GM13977 (cell line): ENCODE measurements around the gene TP53I13.
A peak's percentile ranks its signal among the peaks of the same experiment; 100 is the strongest.

ENCODE experiments used
- DNase-seq: peaks from one replicate; pipeline ENCODE4 v3.0.0; 2012; ENCODE audit warnings: low spot score
- CTCF ChIP-seq: IDR thresholded peaks from 2 replicates; pipeline ENCODE4 v1.5.1; 2012; ENCODE audit warnings: mild to moderate bottlenecking, control low read depth; ENCODE audit not compliant: insufficient read depth; ENCODE audit errors: extremely low read depth, missing control alignments
- in situ Hi-C: fragments of 300-500 bp; cut with MboI; formaldehyde crosslinking; loops from one replicate; pipeline ENCODE4 v1.12.0; 2022; ENCODE audit warnings: low sequenced_read_pairs, low pct_unique_long_range_greater_than_20kb, mixed read lengths, inconsistent platforms; ENCODE audit not compliant: unreplicated experiment

Gene TP53I13

GRCh38 chr17:29572691-29573557 is 4.4 kb downstream of the TP53I13 start:
- in situ Hi-C loops: no loop called here
- peak; percentile 91 for TF ChIP-seq CTCF
- DNase-seq: peak; percentile 76

GRCh38 chr17:29573558-29573869 is 5.0 kb downstream of the TP53I13 start:
- no peak for DNase-seq
- in situ Hi-C loops: no loop called here
- TF ChIP-seq CTCF: no peak

- DNase-seq: no peak
- in situ Hi-C loops: no loop called here
- TF ChIP-seq CTCF: no peak
These were observed 5.6 kb downstream of the TP53I13 start for GRCh38 chr17:29573871-29574731.

GRCh38 chr17:29574732-29575510 is 6.4 kb downstream of the TP53I13 start:
- DNase-seq: no peak
- TF ChIP-seq CTCF: no peak
- in situ Hi-C loops: no loop called here

- DNase-seq: no peak
- TF ChIP-seq CTCF: no peak
- in situ Hi-C loops: no loop called here
These were observed 7.2 kb downstream of the TP53I13 start for GRCh38 chr17:29575511-29576213.
